H9 (cell line): ENCODE results near the gene POLR1C. TPM values are rescaled to one million over a fixed set of nuclear protein-coding genes. Genes with fewer than 3 reads are reported as not detected.

Source experiments
- DNase-seq: peaks from one replicate; pipeline ENCODE4 v3.0.0-alpha.2; 2017
- H2AFZ ChIP-seq: one replicate; pipeline ENCODE4 v1.6.1; 2013; ENCODE audit warnings: mild to moderate bottlenecking, low read length, control low read depth, moderate library complexity
- H2AK5ac ChIP-seq: 2 replicates; pipeline ENCODE4 v1.6.1; 2013; ENCODE audit warnings: low read length, control low read depth, mixed read lengths; ENCODE audit not compliant: insufficient read length
- H2BK120ac ChIP-seq: one replicate; pipeline ENCODE4 v1.6.1; 2013; ENCODE audit warnings: low read depth, mild to moderate bottlenecking, low read length, control low read depth, inconsistent platforms; ENCODE audit not compliant: poor library complexity, severe bottlenecking
- H2BK12ac ChIP-seq: 2 replicates; pipeline ENCODE4 v1.6.1; 2013; ENCODE audit warnings: low read length, control low read depth, mixed read lengths, low read depth; ENCODE audit not compliant: insufficient read length
- H2BK15ac ChIP-seq: 2 replicates; pipeline ENCODE4 v1.6.1; 2013; ENCODE audit warnings: low read depth, low read length, control low read depth
- H2BK20ac ChIP-seq: one replicate; pipeline ENCODE4 v1.6.1; 2013; ENCODE audit warnings: low read depth, mild to moderate bottlenecking, low read length, control low read depth, inconsistent platforms; ENCODE audit not compliant: poor library complexity, severe bottlenecking
- H2BK5ac ChIP-seq: 2 replicates; pipeline ENCODE4 v1.6.1; 2013; ENCODE audit warnings: low read length, control low read depth, mixed read lengths; ENCODE audit not compliant: insufficient read length
- H3K14ac ChIP-seq: 2 replicates; pipeline ENCODE4 v1.6.1; 2013; ENCODE audit warnings: low read length, control low read depth; ENCODE audit not compliant: insufficient read depth
- H3K18ac ChIP-seq: 2 replicates; pipeline ENCODE4 v1.6.1; 2013; ENCODE audit warnings: low read depth, mild to moderate bottlenecking, mixed read lengths, low read length, control low read depth; ENCODE audit not compliant: insufficient read length
- H3K23ac ChIP-seq: 2 replicates; pipeline ENCODE4 v1.6.1; 2013; ENCODE audit warnings: low read length, control low read depth, mixed read lengths, low read depth; ENCODE audit not compliant: insufficient read length
- H3K23me2 ChIP-seq: 2 replicates; pipeline ENCODE4 v1.6.1; 2013; ENCODE audit warnings: low read depth, mild to moderate bottlenecking, mixed read lengths, low read length, control low read depth; ENCODE audit not compliant: insufficient read length, poor library complexity, severe bottlenecking
- H3K27ac ChIP-seq: 2 replicates; pipeline ENCODE4 v1.5.1; 2013; ENCODE audit warnings: low read length, control low read depth, mixed read lengths, low read depth; ENCODE audit not compliant: insufficient read length
- H3K27me3 ChIP-seq: 2 replicates; pipeline ENCODE4 v1.6.1; 2013; ENCODE audit warnings: low read length, control low read depth, inconsistent platforms; ENCODE audit not compliant: insufficient read depth
- H3K4ac ChIP-seq: 2 replicates; pipeline ENCODE4 v1.6.1; 2013; ENCODE audit warnings: low read depth, mild to moderate bottlenecking, control low read depth, inconsistent platforms, low read length, moderate library complexity
- H3K4me1 ChIP-seq: 2 replicates; pipeline ENCODE4 v1.6.1; 2013; ENCODE audit warnings: low read length, control low read depth, inconsistent platforms; ENCODE audit not compliant: insufficient read depth
- H3K4me2 ChIP-seq: 2 replicates; pipeline ENCODE4 v1.6.1; 2013; ENCODE audit warnings: low read length, control low read depth, mixed read lengths; ENCODE audit not compliant: insufficient read length, insufficient read depth
- H3K56ac ChIP-seq: 2 replicates; pipeline ENCODE4 v1.6.1; 2013; ENCODE audit warnings: low read depth, mild to moderate bottlenecking, mixed read lengths, low read length, control low read depth; ENCODE audit not compliant: insufficient read length
- H3K79me1 ChIP-seq: 2 replicates; pipeline ENCODE4 v1.6.1; 2013; ENCODE audit warnings: low read depth, mild to moderate bottlenecking, moderate library complexity, low read length, control low read depth, inconsistent platforms; ENCODE audit not compliant: insufficient read depth, poor library complexity, severe bottlenecking
- H3K79me2 ChIP-seq: 2 replicates; pipeline ENCODE4 v1.6.1; 2013; ENCODE audit warnings: low read length, control low read depth, inconsistent platforms; ENCODE audit not compliant: insufficient read depth
- H3K9ac ChIP-seq: 2 replicates; pipeline ENCODE4 v1.6.1; 2013; ENCODE audit warnings: low read length, control low read depth, mixed read lengths; ENCODE audit not compliant: insufficient read length; ENCODE audit errors: extremely low read depth
- H3K9me3 ChIP-seq: one replicate; pipeline ENCODE4 v1.6.1; 2013; ENCODE audit warnings: low read depth, low read length, inconsistent platforms; ENCODE audit not compliant: control insufficient read depth
- H3T11ph ChIP-seq: one replicate; pipeline ENCODE4 v1.6.1; 2013; ENCODE audit warnings: mild to moderate bottlenecking, low read length, control low read depth, inconsistent platforms
- H4K20me1 ChIP-seq: one replicate; pipeline ENCODE4 v1.6.1; 2013; ENCODE audit not compliant: control insufficient read depth, insufficient read length, insufficient read depth
- H4K5ac ChIP-seq: 2 replicates; pipeline ENCODE4 v1.6.1; 2013; ENCODE audit warnings: low read depth, mild to moderate bottlenecking, mixed read lengths, low read length, control low read depth; ENCODE audit not compliant: insufficient read length
- H4K8ac ChIP-seq: replicated peaks from 2 replicates; pipeline ENCODE4 v1.6.1; 2013; ENCODE audit warnings: low read length, control low read depth, mixed read lengths, low read depth; ENCODE audit not compliant: insufficient read length
- H4K91ac ChIP-seq: 2 replicates; pipeline ENCODE4 v1.6.1; 2013; ENCODE audit warnings: low read depth, mild to moderate bottlenecking, moderate library complexity, mixed read lengths, low read length, control low read depth; ENCODE audit not compliant: insufficient read length
- H3K27ac Mint-ChIP-seq, 3 experiments: 2 replicates in 2 of 3; 3 replicates in 1 of 3; pipeline ENCODE4 v1.8.0; 2020 to 2021; ENCODE audit warnings: mixed read lengths in 3 of 3, mild to moderate bottlenecking in 1 of 3, moderate library complexity in 1 of 3
- H3K27me3 Mint-ChIP-seq: 2 replicates; pipeline ENCODE4 v1.8.0; 2021; ENCODE audit warnings: low read depth, mild to moderate bottlenecking, moderate library complexity, mixed read lengths
- H3K36me3 Mint-ChIP-seq, 3 experiments: 2 replicates in 2 of 3; 3 replicates in 1 of 3; pipeline ENCODE4 v1.8.0; 2020 to 2021; ENCODE audit warnings: low read depth in 3 of 3, mixed read lengths in 3 of 3; ENCODE audit not compliant: insufficient read depth in 1 of 3
- H3K4me1 Mint-ChIP-seq, 2 experiments: 2 replicates each; pipeline ENCODE4 v1.8.0; 2020; ENCODE audit warnings: mixed read lengths in 2 of 2
- H3K4me3 Mint-ChIP-seq, 2 experiments: 2 replicates in 1 of 2; 3 replicates in 1 of 2; pipeline ENCODE4 v1.8.0; 2020 to 2021; ENCODE audit warnings: mild to moderate bottlenecking in 2 of 2, mixed read lengths in 2 of 2, moderate library complexity in 1 of 2
- H3K9me3 Mint-ChIP-seq, 2 experiments: 2 replicates in 1 of 2; 3 replicates in 1 of 2; pipeline ENCODE4 v1.8.0; 2020; ENCODE audit warnings: mild to moderate bottlenecking in 2 of 2, mixed read lengths in 2 of 2, moderate library complexity in 1 of 2
- CTCF ChIP-seq: fragments of 200-600 bp; sonication (generic); conservative IDR thresholded peaks from 3 replicates; pipeline ENCODE4 v1.8.0; 2021; ENCODE audit warnings: antibody characterized with exemption, mild to moderate bottlenecking
- WGBS: extraction: QIAGEN DNeasy Blood & Tissue Kit; methylation state at CpG from one replicate; pipeline ENCODE4 v1.1.7; 2013; ENCODE audit warnings: missing lambda C conversion rate, low lambda C conversion rate, mixed read lengths; ENCODE audit not compliant: insufficient read length; ENCODE audit errors: extremely low coverage; 5-methylcytosine and 5-hydroxymethylcytosine counted together
- total RNA-seq: library from RNA; stranded (reverse); gene quantifications from 2 replicates; pipeline ENCODE4 v1.2.1, GENCODE V29; 2021

POLR1C gene
- total RNA-seq, 1 experiment from 2014 or later: 75.8 TPM

- Histone ChIP-seq H3K27me3 (no peaks in the 10 kb centered on the region), H3K4me1 (peaks cover 14% of the 10 kb centered on the region; the same call in 1 of the 2 replicates), H4K5ac (no peak within 1 kb of the TSS), H3K9me3 (no peaks in the 10 kb centered on the region), H3K23me2 (peaks cover 10% of the 10 kb centered on the region), H3K27ac (no peak within 1 kb of the TSS), H3K23ac (no peak within 1 kb of the TSS), H2BK12ac (no peak within 1 kb of the TSS), H3K9ac (peak within 1 kb of the TSS; percentile 72), H3K79me2 (peaks cover 15% of the 10 kb centered on the region), H3K4ac (no peak within 1 kb of the TSS), H3T11ph (no peak within 1 kb of the TSS), H3K4me2 (peak within 1 kb of the TSS; percentile 81), H2AFZ (peak within 1 kb of the TSS; percentile 52), H3K56ac (no peak within 1 kb of the TSS), H2AK5ac (no peak within 1 kb of the TSS), H2BK5ac (no peak within 1 kb of the TSS), H3K14ac (peak within 1 kb of the TSS; percentile 93), H4K20me1 (no peaks in the 10 kb centered on the region), H4K8ac (no peak within 1 kb of the TSS), H4K91ac (no peak within 1 kb of the TSS), H2BK20ac (no peak within 1 kb of the TSS), H3K18ac (peak within 1 kb of the TSS; percentile 82), H2BK120ac (no peak within 1 kb of the TSS), H3K79me1 (peaks cover 7% of the 10 kb centered on the region), H2BK15ac (no peak within 1 kb of the TSS)
- Mint-ChIP-seq H3K36me3 (peaks cover 0 to 3% (median 0%) of the 10 kb centered on the region in 3 experiments; a peak in 1 of 7 replicates), H3K4me1 (peaks cover 39 to 47% of the 10 kb centered on the region in 2 experiments), H3K27ac (peak within 1 kb of the TSS; percentile 62 to 88 (median 85)), H3K4me3 (peak within 1 kb of the TSS; percentile 87 to 95), H3K9me3 (no peaks in the 10 kb centered on the region), H3K27me3 (no peaks in the 10 kb centered on the region; the same call in 1 of the 2 replicates)
- DNase-seq: peak; percentile 96
- WGBS: no CpG with 5 or more reads among the region's 34 CpGs
- TF ChIP-seq CTCF: no peak
Observed at GRCh38 chr6:43477235-43478007, 39.5 kb upstream of the POLR1C start, which contains the start of gene TJAP1. Gene TJAP1, plus strand, starts transcription at chr6:43477570. Its CDS starts 21,432 bp downstream, at chr6:43499002.
